HG03280 (cell line): ENCODE data around the gene MRNIP.

ENCODE experiments used
- ATAC-seq: cut with Tn5 transposase; IDR thresholded peaks from one replicate; pipeline ENCODE4 v1.9.1; 2021; ENCODE audit warnings: mild to moderate bottlenecking, moderate library complexity; ENCODE audit not compliant: unreplicated experiment

Gene MRNIP

DNA sequence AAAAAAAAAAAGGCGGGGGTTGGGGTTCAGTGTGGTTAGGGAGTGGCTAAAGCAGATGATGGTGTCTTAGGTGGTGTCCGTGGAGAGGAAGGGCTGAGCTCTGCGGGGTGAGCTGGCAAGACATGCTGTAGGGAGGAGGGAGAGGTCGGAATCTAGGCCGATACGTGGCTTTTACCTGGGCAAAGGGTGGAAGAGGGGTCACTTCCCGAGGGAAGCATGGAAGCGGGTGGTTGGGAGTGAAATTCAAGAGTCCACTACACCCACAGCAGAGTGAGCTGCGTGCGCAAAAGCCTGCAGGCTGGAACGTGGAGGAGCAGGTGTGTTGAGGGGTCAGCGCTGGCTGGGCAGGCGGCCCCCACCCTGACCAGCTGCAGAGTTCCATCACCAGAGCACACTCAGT is 31.3 kb upstream of the MRNIP start:
- ATAC-seq: no peak

DNA sequence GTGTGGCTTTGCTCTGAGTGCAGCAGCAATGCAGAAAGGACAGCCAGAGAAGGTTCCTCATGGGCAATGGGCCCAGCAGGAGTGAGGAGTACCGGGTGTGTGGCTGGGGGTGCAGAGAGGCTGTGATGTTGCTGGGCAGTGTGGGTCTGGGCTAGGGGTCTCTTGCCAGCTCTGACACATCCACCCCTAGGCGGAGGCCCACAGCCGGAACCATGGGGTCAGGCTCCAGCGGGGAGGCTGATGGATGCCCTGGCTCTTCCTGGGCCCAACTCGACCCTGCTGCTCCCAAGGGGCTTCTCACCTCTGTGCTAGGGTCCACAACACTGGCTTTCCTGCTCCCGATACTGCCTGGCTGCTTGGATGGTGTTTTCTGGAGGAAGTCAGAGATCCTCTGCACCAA is 29.2 kb upstream of the MRNIP start:
- no peak for ATAC-seq

DNA sequence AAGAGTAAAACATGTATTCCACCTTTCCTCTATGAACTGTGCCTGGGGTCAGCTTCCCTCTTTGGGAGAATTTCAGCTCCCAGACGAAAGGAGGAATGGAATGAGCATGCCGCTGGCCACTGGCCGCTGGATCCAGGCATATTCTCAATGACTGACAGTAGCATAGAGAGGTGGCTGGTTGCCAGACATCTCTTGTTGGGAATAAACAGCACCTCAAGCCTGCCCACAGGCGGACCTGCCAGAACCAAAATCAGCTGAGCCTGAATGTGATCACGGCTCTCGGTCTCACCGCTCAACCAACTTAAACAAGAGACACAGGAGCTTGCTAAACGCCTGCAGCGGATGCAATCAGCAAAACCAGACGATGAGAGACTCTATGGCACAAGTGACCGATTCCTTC is 28.5 kb upstream of the MRNIP start:
- no peak for ATAC-seq

DNA sequence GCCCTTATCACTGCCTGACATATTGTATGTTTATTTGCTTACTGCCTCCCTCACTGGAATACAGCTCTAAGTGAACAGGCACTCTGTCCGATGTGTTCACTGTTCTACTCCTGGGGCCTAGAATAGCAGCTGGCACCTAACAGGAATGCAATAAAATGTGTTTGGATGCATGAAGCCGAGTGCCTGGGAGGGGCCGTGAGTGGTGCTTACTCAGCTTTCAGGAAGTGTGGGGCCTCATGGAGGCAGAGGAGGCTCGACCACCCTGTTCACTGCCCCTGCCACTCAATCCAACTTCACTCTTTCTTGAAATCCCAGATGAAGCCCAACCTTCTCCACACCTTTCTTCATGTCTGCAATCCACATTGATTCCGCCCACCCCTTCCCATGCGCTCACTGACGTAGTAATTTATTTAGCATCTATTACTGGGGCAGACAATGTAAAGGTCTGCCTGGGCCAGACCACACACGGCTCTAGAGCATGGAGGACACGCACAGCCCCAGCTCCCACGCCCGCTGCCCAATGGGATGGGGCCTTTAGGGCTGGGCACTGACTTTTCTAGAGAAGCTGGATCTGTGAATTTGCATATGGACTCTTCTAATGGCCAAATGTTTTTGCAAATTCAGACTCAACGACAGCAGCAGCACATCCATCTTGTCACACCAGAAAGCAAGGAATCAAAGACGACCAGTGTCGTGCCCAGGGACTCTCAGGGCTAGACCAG is 27.7 kb upstream of the MRNIP start:
- ATAC-seq: no peak

DNA sequence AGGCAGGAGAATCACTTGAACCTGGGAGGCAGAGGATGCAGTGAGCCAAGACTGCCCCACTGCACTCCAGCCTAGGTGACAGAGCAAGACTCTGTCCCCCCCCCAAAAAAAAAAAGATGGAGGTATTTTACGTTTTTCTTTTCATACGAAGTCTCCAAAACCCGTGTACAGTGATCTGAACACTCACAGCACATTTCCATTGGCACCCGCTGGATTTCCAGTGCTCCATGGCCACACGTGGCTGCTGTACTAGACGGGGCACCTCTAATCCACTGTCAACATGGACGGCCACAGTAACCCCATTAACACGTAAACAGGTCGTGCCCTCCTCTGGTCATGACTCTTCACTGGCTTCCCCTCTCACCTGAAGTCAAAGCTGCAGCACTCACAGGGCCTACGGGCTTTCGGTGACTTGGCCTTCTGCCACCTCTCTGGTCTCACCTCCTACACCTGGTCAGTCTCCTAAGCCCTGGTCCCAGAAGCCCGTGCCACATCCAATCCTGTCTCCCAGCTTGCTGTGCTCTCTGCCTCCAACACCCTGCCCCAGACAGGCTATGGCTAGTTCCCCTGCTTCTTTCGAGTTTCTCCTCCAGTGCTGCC is 27.0 kb upstream of the MRNIP start:
- no peak for ATAC-seq

DNA sequence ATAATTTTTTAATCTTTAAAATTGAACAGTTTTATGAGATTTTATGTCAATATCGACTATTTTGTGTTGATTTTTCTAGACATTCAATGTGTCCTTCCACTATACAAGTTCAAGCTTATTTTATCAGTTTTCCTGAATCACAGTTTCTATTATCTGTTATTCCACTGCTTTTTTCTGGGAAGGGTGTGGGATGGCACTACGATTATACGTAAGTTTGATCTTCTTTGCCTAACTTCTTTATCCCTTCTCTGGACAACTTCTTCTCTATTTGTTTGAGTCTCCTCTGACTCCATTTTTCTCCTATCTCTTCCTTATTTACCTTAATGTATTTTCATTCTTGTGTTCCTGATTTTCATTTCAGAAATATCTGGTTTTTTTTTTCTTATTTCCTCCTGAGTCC is 24.5 kb upstream of the MRNIP start:
- no peak for ATAC-seq

DNA sequence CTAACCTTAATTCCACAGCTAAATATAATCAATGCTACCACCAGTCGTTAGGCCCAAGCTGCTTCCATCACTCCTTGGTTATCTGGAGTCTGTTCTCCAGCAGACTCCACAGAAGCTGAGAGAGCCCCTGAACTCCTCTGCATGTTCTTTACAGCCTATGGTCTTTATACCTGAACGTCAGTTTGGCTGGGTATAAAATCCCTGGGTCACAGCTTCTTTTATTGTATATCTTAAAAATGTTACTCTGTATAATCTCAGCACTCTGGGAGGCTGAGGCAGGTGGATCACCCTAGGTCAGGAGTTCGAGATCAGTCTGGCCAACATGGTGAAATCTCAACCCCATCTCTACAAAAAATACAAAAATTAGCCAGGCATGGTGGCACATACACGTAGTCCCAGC is 23.7 kb upstream of the MRNIP start:
- no peak for ATAC-seq

DNA sequence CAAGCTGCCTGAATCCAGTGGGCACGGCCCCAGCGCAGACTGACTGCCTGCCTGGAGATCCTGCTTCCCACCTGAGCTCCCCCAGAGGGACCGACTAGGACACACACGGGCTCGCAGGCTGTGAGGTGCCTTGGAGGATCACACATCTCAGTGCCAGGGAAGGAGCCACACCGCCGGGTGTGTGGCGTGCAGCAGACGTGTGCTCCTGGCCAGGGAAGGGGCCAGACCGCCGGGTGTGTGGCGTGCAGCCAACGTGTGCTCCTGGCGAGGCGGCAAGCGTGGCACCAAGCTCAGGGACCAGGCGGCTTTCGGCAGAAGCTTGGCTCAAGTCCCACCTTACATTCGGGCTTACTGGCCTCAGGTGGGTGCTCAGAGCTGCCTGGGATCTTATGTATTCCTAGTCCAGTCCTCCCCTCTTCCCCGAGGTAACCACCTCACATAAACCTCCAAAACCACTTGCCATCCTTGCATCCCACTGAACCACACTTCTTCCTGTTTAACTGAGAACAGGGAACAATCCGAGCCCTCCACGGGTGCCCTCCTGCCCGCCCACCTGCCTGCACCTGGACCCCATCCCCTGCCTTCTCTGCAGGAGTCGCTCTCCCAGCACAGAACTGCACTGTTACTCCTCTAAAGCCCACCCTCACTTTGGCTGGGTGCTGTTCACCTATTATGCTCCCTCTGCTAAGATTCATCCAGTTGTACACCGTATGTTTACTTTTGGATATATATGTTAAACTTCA is 22.4 kb upstream of the MRNIP start:
- ATAC-seq: no peak

DNA sequence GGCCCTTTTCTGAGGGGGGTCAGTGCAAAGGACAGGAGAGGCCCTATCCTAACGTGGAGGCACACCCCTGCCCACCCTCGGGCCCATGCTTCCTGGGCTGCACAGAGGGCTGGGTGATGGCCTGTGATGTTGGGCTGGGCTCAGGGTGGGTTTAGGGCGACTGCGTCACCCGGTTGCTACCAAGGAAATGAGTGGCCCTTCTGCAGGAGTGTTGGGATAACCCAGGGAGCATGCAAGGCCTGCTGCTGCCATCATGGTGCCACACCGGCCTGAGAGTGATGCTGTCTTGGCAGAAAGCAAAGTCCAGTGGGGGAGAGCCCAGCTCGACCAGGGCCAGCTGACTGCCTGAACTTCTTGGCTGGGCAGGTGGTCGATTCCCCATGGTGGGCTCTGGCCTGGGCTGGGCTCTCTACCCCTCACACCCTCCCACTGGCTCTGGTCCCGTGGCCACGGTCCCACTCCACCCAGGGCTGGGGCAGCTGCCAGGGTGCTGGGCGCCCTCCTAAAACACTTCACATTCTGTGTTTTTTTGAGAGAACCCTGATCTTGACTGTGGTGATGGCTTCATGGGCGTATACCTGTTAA is 21.5 kb upstream of the MRNIP start:
- ATAC-seq: no peak

DNA sequence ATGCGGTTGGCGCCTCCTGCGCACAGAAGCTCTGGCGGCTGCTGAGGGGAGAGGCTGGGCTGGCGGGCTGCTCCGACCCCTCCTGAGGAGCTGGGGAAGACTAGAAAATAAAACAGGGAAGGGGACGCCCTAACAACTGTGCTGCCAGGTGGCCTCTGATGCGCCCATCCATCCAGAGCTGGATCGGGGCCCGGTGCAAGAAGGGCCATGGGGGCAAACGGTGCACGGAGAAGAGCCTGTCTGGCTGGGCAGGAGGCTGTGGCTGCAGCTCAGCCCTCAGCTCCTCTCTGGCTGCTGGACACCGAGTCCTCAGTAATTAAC is 21.0 kb upstream of the MRNIP start:
- ATAC-seq: no peak

DNA sequence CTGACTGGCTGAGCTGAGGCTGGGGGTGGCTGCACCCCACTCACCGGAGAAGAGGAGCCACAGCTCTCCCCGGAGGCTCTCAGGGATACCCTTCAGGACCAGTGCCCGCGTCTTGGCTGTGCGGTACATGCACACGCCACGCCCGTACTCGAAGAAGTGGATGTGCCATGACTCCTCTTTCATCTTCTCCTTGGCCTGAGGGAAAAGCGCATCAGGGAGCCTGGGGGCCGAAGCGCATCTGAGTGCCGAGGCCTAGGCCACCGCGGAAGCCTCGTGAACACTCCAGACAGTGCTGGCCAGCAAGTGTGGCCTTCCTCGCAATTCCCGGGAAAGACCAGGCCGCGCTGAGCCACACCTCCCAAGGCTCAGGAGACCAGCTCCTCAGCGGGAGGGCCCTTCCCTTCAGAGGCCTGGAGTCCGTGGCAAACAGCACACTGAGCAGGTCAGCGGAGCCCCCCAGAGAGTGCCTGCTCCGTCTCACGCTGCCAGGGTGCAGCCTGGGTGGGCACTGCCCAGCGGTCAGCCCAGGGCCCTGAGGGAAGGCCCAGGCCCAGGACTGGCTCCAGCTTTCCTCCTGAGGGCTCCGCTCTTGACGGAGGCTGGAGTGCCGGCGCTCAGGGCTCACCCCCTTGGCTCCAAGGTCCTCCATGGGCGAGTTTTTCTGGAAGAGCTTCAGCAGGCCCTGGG is 20.5 kb upstream of the MRNIP start:
- ATAC-seq: no peak

DNA sequence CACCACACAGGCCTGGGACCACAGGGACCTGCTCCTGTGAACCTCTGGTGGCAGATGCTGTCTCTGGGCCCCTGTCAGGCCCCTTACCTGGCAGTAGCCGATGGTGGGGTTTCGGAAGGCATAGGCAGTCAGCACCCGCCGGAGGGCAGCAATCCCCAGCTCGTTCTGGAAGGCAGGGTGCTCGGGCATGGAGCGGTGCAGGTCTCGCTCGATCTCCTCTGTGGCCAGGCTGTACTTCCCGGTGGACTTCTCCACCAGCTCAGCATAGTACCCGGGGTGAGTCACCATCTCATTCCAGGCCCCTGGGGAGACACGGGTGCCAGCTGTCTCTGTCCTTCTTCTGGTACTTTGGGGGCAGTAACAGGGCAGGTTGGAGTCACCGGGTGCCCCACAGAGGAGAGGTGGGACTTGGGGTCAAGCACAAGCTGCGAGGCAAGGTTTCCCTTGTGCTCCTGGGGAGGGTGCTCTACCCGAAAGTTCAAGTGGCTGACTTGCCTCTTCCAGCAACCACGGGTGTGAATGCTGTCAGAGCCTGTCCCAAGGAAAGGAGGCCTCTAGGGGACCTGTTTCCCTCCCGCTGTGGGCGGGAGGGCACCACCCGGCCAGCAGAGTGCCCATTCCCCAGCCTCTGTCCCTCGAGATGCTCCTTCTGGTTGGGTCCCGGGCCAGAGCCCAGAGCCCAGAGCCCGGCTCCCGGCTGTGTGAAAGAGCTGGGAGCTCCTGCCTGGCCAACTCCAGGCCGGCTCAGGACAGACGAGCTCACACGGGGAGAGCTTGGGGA is 19.8 kb upstream of the MRNIP start:
- no peak for ATAC-seq

DNA sequence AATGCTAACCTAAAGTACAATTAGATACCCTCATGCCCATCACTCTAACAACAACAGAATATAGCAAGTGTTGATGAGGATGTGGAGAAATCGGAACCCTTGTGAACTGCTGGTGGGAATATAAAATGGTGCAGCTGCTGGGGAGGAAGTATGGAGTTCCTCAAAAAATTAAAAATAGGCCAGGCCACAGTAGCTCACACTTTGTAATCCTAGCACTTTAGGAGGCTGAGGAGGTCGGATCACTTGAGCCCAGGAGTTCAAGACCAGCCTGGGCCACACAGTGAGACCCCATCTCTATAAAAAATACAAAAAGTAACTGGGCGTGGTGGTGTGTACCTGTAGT is 18.0 kb upstream of the MRNIP start:
- ATAC-seq: no peak

DNA sequence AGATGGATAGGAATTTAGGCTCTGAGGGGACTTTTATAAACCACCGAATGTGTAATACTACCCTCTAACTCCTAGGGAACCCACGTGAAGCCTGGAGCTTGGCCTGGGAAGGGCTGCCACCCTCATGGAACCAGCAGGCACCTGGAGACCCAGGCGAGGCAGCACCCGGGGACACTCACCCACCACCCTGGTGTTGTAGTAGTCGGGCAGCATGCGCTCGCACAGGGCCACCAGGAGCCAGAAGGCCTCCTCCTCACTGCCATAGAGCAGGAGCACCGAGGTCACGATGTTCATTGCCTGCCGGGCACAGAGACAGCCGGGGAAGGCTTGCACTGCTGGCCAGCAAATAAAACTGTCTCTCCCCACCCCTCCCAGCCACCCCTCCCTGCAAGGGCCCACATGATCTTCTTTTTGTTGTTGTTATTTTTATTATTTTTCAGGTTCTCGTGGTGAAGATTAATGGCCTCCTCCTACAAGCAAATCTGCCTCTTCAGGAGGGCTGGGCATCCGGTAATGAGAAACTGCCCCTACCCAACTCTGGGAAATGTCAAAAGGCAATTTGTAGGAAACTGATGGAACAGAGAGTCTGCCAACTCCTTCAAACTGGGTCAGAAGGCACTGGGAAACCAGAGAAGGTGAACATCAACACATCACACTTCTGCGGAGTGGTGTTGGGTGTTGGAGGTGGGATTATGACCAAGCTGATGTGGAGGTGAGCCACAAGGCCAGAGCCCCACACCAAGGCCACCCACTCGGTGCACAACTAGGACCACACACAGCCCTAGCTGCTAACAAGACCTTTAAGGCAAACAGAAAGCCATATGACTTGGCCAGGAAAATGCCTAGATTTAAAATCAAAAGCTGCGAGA is 17.4 kb upstream of the MRNIP start:
- no peak for ATAC-seq

DNA sequence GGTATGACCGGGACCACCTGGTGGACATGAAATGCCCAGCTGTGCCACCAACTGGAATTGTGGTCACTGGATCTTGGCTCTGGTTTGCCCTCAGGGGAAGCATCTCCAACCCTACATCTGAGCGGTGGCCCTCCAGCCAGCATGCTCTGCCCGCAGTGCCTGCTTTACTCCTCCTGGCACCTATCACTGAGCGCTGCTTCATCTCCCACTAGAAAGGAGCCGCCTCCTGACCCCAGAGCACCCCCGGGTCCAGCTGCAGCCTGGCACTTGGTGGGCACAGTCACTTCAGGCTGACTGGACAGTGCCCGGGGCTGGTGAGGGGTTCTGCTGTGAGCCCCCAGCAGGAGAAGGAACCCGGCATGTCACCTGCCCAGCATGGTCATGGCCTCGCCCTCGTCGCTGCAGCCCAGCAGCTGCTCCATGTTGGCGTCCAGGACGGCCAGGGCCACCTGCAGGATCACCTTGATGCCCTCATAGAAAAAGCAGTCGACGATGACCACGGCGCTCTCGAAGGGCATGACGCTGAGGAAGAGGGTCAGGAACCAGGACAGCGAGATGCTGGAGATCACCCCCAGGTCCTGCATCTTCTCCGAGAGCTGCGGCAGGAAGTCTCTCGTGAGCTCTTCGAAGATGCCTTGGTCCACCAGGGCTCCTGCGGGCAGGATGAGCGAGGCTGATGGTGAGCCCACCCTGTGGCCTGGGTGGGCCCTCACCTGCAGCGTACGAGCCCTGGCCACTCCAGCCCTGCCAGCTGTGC is 16.1 kb upstream of the MRNIP start:
- ATAC-seq: no peak

DNA sequence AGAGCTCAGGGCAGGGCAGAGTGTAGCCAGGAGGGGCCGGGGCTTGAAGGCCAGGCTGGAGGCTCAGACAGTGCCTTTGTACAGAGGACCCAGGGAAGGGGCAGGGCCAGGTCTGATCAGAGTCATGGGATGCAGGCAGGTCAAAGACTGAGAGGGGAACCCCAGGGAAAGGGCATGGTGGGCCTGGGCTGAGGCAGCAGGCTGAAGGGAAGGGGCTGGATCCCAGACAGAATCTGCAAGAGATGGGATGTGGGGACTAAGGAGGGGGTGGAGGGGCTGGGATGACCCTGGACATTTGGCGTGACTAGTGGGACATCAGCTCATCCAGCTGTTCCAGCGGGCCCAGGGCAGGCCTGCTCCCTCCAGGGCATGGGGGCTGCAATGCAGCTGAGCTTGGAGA is 15.5 kb upstream of the MRNIP start:
- ATAC-seq: no peak

DNA sequence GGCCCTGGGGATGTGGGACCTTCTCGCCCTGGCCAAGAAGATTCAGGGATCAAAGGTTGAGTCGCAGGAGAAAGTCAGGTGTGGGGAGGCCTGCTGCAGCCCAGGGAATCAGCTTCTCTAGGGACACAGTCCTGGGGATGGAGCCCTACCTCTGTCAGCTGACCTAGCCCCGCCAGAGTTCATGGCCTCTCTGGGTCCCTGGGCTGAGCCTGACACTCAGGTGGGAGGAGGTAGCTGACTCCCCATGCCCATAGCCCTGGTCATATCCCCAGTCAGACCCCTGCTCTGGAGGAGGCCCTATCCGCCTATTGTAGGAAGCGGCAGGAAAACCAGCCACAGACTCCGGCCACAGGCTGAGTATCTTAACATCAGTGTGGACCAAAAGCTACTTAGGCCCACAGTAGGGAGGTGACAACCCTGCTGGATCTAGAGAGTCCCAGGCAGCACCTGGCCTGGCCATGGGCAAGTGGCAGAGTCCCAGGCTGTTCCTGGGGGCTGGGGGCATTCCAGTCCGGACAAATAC is 15.0 kb upstream of the MRNIP start:
- ATAC-seq: no peak

DNA sequence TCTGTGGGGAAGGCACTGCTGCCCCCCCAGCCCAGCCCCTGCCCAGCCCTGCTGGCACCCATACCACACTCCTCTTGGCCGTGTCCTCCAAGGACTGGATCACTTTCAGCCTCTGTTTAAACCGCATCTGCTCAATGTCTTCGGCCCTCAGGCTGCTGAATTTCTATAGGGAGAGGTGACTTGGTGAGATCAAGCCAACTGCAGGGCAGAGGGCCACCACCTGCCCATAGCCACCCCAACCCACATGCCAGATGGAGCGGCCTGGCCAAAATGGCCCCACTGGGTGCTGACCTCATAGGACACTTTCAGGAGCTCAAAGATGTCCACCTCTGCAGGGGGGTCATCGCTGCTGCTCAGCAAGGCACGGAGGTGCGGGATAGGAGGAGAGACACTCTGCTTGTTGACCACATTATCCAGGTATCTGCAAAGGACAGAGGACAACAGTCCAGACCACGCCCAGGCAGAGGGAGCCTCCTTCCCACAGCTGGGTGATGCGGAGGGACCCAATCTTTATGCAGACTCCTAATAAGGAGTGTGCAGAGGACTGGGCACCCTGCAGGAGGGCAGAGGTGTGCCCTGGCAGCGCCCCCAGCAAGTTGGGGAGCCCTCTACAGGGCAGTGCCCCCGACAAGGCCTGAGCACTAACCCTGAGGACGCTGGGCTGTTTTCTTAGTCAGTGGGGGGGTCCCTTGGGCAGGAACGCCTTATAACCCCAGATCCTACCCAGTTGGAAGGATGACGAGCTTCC is 14.4 kb upstream of the MRNIP start:
- no peak for ATAC-seq
